Measurements from ENCODE around the gene CLTB.

Gene CLTB

GRCh38 chr5:176425791-176426190 is 9.5 kb upstream of the CLTB start:
- TF ChIP-seq CTCF (IDR thresholded peaks at IDR 0.05; ENCODE audit: low read depth, low read length): no peak
- no peak overlapping the region for H3K4me3 ChIP-seq (ENCODE audit: low read depth, low read length)

DNA sequence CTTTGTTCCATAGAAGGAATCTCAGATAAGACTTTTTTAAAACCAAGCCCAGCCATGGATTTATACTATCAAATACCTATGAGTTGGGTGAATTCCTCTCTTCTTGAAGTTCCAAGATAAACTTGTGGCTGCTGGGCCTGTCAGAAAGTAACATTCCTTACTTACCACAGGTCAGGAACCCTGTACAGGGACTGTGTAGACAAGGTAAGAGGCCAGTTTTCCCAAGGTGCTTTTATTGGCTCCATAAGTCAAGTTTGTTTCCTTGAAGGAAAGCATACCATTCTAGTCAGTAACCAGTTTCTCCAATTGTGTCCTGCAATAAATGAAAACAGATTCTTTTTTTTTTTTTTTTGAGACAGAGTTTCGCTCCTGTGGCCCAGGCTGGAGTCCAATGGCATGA is 8.8 kb upstream of the CLTB start:
- TF ChIP-seq CTCF (IDR thresholded peaks at IDR 0.05; ENCODE audit: low read depth, low read length): no peak
- H3K4me3 ChIP-seq (ENCODE audit: low read depth, low read length): no peak overlapping the region

- TF ChIP-seq CTCF (IDR thresholded peaks at IDR 0.05; ENCODE audit: low read depth, low read length): no peak
- no peak overlapping the region for H3K4me3 ChIP-seq (ENCODE audit: low read depth, low read length)
These were observed 7.8 kb upstream of the CLTB start for GRCh38 chr5:176424181-176424580.

- H3K4me3 ChIP-seq (ENCODE audit: low read depth, low read length): no peak overlapping the region
- TF ChIP-seq CTCF (IDR thresholded peaks at IDR 0.05; ENCODE audit: low read depth, low read length): no peak
These were observed 4.7 kb upstream of the CLTB start for GRCh38 chr5:176420972-176421544.

DNA sequence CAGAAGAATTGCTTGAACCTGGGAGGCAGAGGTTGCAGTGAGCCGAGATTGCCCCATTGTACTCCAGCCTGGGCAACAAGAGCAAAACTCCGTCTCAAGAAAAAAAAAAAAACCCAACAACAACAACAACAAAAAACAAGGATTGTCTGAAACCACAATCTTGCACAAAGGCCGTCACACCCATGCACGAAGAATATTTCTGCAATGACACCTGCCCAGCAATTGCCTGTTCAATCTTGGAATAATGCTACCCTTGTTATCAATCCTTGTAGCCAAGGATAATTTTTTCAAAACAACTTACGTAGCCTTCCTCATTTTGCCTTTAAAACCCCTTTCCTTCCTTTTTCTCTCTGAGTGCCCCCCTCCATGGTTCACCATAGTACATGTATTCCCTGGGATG is 3.7 kb upstream of the CLTB start:
- H3K4me3 ChIP-seq (ENCODE audit: low read depth, low read length): no peak overlapping the region
- TF ChIP-seq CTCF (IDR thresholded peaks at IDR 0.05; ENCODE audit: low read depth, low read length): no peak

- H3K4me3 ChIP-seq (ENCODE audit: low read depth, low read length): no peak overlapping the region
- no peak for TF ChIP-seq CTCF (IDR thresholded peaks at IDR 0.05; ENCODE audit: low read depth, low read length)
These were observed 1.9 kb upstream of the CLTB start for GRCh38 chr5:176418251-176418650.

DNA sequence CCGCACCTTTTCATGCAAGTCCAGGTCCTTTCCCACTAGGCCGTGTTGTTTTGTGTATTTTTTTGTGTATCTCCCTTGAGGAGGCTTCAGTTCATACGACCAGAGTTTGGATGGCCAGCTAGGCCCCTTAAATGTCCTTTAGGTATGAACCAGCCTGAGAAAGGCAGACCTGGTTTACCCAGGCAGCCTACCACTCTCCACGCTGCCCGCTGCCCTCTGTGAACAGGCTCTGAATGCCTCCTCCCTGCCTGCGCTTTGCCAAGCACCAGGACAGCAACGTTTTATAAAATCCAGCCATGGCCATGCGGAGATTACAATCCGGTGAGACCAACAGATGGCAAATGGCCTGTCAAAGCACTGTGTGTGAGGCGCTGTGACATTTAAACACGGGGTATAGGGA is 626 bp upstream of the CLTB start:
- TF ChIP-seq CTCF (IDR thresholded peaks at IDR 0.05; ENCODE audit: low read depth, low read length): no peak
- no peak overlapping the region; the same call in 1 of the 2 replicates for H3K4me3 ChIP-seq (ENCODE audit: low read depth, low read length)

All from WI38 (cell line).